T follicular helper cell (primary cell): Measurements from ENCODE around the gene ACSL5.
"Not testable (repeated sequence)": the region's sequence is repeated elsewhere in the genome, so short reads cannot be mapped to it uniquely, and the experiment has no call there.

Experiments used
- DNase-seq: peaks from one replicate; pipeline ENCODE4 v3.0.0-alpha.2; 2020; ENCODE audit warnings: low read depth

ACSL5 gene

GRCh38 chr10:112464074-112464473, 90.2 kb downstream of the ACSL5 start:
- not testable (repeated sequence) for DNase-seq

- DNase-seq, result no peak
Observed at GRCh38 chr10:112465299-112465883, 91.5 kb downstream of the ACSL5 start.

- DNase-seq, result no peak
Observed at GRCh38 chr10:112466802-112467201, 92.9 kb downstream of the ACSL5 start.

GRCh38 chr10:112467541-112468075, 93.7 kb downstream of the ACSL5 start:
- DNase-seq, result no peak

- no peak for DNase-seq
Observed at GRCh38 chr10:112471878-112472487, 98.1 kb downstream of the ACSL5 start.

- no peak for DNase-seq
Observed at GRCh38 chr10:112475575-112476218, 101.8 kb downstream of the ACSL5 start.
